Vagina (tissue), 2 donors: Measurements from ENCODE around the gene MEGF8.

ENCODE experiments used
- POLR2A ChIP-seq, 2 donors: fragments of 450-650 bp; IDR thresholded peaks; one replicate each; pipeline ENCODE4 v1.6.1; 2017; ENCODE audit warnings: antibody characterized with exemption in 2 of 2, mild to moderate bottlenecking in 2 of 2, moderate library complexity in 2 of 2
- POLR2AphosphoS5 ChIP-seq, 2 donors: sonication (generic); formaldehyde crosslinking; IDR thresholded peaks; one replicate each; pipeline ENCODE4 v1.9.0; 2017; ENCODE audit warnings: antibody characterized with exemption in 2 of 2, mild to moderate bottlenecking in 2 of 2, low read depth in 1 of 2; ENCODE audit not compliant: insufficient read depth in 1 of 2
- TF ChIP-seq, protein P1 (sequence below), 3 experiments: fragments of 450-650 bp in 2 of 3; fragments of 200-600 bp in 1 of 3; sonication (generic) in 1 of 3; IDR thresholded peaks; one replicate each; pipeline ENCODE4 v1.5.1; 2017 to 2019; ENCODE audit warnings: antibody characterized with exemption in 3 of 3, mild to moderate bottlenecking in 2 of 3, moderate library complexity in 2 of 3

DNA sequence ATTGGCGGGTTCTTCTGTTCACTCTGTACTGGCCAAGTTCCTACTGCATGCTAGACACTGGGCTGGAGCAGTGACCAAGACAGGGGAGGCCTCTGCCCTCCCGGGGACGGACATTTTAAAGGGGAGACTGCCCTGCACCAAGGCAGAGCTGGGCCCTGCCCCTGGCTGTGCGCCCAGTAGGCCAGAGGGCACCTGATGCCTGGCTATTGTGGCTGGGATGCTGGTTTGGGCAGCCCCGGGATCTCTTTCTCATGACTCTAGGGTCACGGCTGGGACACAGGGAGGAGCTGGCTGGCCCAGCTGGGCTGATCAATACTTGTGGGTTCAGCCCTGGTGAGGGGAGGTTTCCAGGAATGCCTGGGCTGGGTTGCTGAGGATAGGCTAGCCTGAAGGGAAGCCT lies 84.0 kb downstream of the MEGF8 start:
- TF ChIP-seq, protein P1, sequence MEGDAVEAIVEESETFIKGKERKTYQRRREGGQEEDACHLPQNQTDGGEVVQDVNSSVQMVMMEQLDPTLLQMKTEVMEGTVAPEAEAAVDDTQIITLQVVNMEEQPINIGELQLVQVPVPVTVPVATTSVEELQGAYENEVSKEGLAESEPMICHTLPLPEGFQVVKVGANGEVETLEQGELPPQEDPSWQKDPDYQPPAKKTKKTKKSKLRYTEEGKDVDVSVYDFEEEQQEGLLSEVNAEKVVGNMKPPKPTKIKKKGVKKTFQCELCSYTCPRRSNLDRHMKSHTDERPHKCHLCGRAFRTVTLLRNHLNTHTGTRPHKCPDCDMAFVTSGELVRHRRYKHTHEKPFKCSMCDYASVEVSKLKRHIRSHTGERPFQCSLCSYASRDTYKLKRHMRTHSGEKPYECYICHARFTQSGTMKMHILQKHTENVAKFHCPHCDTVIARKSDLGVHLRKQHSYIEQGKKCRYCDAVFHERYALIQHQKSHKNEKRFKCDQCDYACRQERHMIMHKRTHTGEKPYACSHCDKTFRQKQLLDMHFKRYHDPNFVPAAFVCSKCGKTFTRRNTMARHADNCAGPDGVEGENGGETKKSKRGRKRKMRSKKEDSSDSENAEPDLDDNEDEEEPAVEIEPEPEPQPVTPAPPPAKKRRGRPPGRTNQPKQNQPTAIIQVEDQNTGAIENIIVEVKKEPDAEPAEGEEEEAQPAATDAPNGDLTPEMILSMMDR (IDR thresholded peaks at IDR 0.05), result no peak
- TF ChIP-seq POLR2AphosphoS5 (IDR thresholded peaks at IDR 0.05; ENCODE audit: insufficient read depth in 1 of 2, low read depth in 1 of 2) (no peak), POLR2A (IDR thresholded peaks at IDR 0.05) (no peak)
